HG03354 (cell line): ENCODE data around the gene CD40.

ENCODE experiments used
- ATAC-seq: cut with Tn5 transposase; IDR thresholded peaks from one replicate; pipeline ENCODE4 v1.9.1; 2021; ENCODE audit warnings: mild to moderate bottlenecking; ENCODE audit not compliant: unreplicated experiment, poor library complexity, severe bottlenecking

Gene CD40

DNA sequence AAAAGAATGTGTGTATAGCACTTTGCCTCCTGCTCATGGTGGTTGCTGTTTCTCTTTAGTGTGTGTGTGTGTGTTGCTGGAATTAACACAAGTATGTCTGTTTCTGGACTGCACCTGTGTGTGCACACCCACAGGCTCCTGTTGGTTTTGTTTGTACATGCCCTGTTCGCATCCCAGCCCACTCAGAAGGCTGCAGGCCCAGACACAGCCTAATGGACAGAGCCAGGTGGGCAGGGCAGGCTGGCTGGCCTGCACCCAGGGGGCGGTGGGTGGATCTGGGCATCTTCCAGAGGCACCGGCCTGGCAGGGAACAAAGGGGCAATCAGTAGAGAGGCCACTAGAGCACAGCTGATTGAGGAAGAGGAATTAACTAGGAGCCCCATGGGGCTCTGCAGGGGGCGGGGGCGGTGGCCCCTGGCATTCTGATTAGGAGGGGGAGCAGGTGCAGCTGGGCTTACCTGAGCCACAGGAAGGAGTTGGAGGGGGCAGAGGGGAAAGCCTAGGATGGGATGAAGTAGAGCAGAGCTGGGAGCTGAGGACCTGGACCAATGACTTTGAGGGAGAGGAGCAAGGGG, 21.9 kb downstream of the CD40 start:
- ATAC-seq: no peak

DNA sequence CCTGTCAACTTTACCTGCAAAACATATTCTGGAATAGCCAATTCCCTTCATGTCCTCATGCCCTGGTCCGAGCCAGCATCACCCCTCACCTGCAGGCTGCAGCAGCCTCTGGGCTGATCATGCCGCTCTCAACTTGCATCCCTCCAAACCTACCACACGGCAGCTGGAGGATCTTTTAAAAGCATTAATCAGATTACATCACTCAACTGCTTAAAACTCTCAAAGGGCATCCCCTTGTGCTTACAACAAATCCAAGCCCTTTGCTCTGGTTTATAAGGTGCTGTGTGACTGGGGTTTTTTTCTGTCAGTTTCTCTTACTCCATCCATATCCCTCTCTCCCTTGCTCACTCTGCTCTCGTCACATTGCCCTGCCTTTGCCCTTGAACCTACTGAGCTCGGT, 24.0 kb downstream of the CD40 start:
- ATAC-seq: no peak

DNA sequence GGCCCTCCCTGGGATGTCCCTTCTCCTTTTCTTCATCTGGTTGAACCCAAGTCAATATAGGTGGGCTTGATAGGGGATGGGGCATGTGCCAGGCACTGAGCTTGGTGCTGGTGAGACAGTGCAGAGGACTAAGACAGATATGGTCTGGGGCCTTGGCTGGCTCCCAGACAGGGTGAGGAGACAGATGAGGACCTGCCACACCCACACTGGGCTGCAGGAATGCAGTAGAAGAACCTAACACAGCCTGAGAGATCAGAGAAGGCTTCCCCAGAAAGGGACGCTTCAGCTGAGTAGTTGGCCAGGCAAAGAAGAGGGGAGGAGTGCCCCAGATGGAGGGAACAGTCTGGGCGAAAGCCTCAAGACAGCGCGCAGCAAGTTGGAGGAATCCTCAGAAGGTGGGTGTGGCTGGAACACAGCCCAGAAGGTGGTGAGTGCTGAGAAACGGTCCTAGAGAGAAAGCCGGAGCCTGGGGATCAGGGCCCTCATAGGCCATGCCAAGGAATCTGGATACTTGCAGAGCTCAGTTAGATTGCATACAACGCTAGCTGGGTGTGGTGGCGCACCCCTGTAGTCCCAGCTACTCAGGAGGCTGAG, 26.4 kb downstream of the CD40 start:
- no peak for ATAC-seq

DNA sequence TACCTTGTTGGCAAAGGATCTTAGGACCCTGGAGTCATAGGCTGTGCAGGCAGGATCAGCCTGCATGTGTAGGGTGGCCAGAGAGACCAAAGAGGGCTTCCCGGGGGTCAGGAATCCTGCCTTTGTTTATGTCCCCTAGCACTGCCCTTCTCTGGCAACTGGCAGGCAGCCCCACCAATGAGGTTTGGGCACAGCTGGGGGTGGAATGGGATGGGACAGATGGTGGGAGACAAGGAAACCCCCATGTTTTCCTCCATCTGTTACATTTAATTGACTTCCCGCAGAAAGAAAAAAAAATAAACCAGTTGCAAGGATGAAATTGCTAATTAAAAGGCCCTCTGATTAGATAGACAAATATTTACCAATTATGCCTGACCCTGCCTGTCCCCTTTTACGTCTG, 27.6 kb downstream of the CD40 start:
- no peak for ATAC-seq

DNA sequence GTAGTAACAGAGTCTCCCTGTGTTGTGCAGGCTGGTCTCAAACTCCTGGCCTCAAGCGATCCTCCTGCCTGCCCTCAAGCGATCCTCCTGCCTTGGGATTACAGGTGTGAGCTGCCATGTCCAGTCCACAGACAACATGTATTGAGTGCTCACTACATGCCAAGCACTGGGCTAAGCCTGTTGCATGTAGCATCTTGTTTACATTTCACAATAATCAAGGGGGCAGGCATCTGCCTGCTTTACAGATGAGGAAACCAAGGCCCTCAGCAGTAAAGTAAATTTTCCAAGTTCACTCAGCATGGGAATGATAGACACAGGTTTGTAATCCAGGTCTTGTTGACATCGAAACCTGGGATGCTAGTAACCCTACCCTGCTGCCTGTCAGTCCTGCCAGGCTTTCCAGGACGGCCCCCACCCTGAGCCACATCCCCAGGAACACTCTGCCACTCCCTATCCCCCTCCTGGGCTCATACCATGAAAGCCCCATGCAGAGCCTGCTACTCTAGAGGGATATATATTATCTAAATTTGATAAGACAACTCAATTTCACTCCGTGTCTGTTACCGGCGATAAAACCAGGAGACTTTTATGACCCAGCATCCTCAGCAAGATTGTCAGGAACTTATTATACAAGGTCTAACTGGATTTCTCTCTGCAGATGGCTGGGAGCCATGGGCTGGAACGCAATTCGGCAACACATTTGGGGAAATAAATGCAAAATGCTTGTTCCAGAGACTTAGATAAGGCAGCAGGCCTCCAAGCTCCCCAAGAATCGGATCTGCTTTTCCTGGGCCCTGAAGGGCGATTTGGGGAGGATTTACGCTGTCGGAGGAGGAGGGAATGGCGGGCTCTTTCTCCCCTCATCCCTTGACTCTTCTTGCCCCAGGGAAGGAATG, 30.4 kb downstream of the CD40 start:
- no peak for ATAC-seq

DNA sequence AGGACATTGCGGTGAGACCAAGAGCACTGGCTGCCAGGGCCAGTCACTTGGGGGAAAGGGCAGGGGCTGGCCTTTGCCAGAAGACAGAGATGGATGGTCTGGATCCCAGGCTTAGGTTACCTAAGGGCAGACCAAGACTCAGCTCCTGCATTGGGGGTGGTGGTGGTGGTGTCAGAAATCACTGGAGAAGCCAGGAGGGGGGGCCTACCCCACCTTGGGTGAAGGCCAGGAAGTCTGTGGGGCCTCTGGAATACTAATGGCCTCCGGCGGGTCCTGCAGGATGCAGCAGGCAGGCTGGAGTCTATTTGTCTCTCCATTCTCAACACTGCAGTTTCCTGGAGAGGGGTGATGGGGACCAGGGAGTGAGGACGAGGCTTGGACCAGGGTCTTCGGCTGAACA, 32.8 kb downstream of the CD40 start:
- no peak for ATAC-seq

DNA sequence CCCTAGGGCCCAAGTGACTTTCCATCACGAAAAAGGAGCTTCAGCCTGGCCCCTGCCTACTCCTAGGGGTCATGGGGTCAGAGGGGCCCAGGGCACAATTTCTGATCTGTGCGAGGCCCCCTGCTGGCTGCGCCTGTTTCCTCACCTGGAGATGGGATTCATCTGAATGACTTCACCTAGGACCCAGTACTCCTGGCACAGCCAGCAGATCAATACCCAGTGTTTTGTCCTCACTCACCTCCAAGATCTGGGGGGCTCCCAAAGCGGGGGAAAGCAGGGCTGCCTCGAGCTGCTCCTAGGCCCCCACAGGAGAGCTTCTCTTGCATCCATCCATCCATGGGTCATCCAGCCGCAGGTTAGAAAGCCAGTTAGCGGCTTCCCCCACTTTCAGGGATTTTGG, 33.8 kb downstream of the CD40 start:
- ATAC-seq: no peak

DNA sequence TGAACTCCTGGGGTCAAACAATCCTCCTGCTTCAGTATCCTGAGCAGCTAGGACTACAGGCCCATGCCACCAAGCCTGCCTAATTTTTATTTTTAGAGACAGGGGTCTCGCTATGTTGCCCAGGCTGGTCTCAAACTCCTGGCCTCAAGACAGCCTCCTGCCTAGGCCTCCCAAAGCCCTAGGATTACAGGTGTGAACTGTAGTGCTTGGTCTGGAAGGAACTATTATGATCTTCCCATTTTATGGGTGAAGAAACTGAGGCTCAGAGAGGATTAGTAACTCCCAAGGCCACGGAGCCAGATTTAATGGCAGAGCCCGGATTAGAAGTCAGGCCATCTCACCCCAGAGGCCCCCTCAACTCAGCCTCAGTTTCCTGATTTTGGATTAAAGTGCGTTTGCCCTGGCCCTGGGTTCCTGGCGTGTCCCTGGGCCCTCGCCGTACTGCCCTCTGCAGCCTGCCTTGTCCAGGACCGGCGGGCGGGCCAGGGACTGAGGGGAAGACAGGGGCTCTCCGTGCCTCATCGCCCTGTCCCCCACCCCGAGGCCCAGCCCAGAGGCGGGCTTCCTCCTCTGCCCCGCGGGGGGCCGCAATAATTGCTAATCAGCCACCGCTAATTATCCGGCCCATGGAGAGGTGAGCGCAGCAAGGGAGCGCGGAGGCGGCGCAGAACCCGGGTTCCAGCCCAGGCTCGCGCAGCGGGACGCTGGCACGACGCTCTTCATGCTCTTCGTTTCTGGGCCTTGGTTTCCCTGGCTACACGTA, 34.9 kb downstream of the CD40 start:
- ATAC-seq: no peak

DNA sequence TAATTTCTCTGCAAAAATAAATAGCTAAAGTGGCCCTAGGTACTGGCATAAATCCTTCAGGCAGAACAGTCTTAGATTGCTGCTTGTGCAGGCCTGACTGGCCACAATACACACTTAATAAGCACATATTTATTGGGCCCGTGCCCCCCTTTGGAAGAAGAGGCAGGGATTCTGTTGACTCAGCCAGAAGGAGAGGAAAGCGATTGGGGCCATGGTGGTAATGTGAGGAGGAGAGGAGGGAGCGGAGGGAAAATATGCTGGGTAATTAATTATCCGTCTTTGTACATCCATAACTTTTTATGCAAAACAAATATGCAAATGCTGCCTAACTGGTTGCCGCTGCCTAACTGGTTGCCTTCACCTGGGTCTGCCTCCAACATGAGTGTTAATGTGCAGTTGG, 36.2 kb downstream of the CD40 start:
- no peak for ATAC-seq

DNA sequence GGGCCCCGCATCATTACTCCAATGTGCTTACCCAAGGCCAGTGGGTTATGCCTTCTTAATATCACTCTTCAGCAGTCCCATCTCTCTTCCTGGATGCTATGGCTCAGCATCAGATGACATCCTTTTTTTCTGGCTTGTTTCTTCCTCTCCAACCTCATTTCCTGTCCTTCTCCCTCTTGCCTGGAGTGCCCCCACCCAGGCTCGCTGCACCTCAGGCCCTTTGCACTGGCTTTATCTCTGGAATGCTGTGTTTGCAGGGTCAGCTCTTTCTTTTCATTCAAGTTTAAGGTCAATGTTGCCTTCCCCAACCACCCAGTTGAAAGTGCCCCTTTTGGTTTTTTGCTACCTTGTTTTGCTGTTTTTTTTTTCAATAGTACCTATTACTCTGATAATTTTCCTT, 36.7 kb downstream of the CD40 start:
- no peak for ATAC-seq

DNA sequence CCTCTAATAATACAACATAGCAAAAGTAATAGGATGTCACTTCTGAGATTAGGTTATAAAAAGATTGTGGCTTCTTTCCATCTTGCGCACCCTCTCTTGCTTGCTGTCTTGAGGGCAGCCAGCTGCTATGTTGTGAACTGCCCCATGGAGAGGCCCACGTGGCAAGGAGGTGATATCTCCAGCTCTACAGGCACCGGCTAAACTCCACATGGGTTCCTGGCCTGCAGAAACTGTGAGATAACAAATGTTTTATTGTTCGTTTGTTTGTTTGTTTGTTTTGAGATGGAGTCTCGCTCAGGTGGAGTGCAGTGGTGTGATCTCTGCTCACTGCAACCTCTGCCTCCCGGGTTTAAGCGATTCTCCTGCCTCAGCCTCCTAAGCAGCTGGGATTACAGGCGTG, 38.0 kb downstream of the CD40 start:
- ATAC-seq: no peak

DNA sequence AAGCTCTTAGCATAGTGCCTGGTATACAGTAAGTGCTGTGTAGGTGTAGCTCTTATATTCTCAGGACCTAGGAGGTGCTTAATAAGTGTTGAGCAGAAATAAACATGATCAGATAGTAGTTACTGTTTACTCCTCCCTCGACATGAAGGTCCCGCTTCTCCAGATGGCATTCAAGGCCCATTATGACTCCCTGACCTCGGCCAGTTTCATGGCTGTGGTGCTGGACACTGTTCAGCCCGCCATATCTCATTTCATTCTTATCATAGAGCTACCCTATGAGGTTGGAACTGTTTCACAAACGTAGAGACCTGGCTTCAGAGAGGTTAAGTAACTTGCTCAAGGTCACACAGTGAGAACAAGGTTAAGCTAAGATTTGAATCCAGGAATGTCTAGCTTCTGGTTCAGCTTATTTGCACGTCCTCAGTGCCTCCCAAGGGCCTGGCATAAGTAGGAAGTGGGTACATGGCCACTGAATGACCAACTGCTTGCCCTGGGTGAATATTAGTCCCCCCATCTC, 39.0 kb downstream of the CD40 start:
- no peak for ATAC-seq

DNA sequence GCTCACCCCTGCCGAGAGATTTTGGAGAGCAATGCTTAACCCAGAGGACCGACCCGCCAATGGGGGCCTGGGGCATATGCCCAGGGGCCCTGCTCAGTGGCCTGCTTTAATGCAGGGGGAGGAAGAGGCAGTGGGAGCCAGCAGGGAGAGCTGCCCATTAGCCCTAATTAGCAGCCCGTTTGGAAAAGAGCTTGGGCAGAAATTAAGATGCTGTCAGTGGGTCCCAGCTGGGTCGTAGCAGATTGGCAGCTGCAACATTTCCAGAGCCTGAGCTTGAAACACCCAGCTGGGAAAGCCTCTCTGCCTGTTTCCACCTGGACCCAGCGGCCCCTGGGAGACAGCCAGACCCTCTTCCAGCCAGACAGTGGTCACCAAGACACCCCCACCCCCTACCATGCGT, 39.5 kb downstream of the CD40 start:
- no peak for ATAC-seq

DNA sequence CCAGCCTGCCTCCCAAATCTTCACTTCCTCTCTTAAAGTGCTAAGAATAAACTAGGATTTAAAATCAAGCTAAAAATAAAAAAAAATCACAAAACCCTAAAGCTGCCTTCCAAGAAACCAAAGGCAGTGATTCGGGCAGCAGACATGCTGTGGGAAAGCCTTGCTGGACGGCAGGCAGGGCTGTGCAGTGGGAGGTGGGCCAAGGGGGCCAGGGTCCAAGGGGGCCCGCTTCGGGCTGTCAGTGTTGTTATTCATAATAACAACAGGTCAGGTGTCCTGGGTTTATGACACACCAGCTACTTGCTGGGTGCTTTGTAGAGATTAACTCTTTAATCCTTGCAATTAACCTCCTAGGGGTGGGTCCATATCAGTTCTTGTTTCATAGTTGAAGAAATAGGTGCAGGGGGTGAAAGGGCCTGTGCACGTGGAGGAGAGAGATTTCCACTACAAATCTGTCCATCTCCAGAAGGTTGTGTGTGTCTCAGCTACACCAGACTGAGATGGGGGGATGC, 40.4 kb downstream of the CD40 start:
- no peak for ATAC-seq

DNA sequence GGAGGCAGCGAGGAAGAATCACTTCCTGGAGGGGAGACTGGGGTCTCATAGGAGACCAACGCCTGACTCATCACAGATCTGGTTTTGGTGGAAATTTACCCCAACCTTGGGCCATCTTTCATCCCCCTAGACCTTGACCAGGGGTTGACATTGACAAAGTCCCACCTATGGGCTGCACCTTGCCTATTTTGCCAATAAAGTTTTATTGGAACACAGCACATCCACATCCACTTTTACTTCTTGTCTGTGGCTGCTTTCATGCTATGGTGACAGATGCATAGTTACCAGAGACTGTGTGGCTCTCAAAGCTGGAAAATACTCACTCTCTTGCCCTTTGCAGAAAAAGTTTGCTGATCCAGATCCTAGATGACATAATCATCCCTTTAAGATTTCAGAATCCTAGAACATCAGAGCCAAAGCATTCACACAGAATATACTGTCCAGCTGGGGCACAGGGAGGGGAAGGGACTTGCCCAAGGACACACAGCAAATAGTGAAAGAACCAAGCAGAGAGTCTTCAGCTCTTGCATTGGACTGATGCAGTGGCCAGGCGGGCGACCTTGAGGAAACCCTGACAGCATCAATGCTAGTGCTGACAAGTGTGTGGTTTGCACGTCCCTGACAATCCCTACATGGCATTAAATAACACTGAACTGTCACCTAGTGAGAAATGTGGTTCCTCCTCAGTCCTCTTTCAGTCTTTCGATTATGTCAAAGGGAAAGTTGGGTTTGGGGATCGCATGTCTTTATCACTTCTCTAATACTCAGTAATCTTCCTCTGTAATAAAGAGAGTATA, 41.2 kb downstream of the CD40 start:
- no peak for ATAC-seq

DNA sequence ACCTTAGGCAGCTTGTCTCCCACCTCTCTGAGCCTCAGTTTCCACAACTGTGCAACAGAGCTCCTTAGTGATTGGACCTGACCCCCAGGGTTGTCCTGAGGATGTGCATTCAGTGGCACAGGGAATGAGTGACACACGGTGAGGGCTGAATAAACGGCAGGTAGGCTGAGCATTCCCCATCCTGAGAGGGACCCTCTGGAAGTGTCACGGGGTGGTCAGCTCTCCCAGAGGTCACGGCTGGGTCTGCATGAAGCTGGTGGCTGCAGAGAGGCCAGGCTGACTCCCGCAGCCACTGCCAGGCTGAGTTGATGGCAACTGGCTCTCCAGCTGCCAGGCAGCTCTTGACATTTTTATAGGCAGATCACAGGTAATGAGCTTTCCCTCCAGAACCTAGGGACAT, 42.5 kb downstream of the CD40 start:
- ATAC-seq: no peak

DNA sequence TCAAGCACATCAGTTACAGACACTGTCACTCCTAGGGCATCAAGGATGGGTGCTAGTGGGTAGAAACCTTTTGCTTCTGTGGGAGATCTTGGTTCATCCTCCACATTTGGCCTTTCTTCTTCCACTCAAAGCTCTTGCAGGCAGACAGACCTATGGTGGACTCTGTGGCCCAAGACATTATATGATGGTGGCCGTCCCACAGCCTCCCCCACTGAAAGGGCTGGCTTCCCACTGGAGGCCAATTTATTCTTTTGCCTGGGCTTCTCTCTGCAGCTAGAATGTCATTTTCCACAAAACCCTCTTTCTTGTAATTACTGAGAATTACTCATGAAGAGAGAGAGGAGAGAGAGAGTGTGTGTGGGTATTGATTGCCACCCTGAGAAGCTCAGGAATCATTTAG, 43.8 kb downstream of the CD40 start:
- ATAC-seq: no peak

DNA sequence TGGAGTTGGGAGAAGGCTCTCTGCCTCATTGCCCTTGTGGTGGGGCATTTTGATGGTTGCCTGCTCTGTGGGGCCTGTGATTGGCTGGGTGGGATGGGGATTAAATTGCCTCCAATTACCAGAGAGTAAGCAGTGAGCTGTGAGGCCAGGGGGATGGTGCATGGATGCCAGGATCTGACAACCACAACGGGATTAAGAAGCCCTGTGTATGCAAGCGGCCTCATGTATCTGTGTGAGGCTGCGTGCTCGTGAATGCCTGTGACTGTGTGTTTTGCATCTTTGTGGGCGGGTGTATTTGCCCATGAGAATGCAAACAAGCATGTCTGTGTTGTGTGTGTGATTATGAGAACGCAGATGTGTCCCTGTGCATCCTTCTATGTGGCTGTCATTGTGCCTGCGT, 46.1 kb downstream of the CD40 start:
- ATAC-seq: no peak

DNA sequence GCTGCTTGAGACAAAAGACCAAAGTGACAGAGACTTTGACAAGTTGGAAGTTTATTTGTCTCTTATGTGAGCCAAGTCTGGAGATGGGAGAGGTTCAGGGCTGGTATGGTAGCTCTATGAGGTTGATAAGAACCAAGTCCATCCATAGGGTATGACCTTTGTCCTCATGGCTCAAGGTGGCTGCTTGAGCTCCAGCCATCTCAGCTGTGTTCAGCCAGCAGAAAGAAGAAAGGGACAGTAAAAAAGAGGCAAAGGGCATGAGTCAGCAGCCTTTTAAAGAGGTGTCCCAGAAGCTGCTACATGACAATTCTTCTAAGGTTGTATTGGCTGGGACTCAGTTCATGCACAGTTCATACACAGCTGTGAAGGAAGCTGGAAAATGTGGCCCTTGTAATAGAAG, 49.0 kb downstream of the CD40 start:
- no peak for ATAC-seq
